Activated B cell treated with CpG ODN at 0.5 μM for 24 hours (primary cell): ENCODE data around the gene RPS6KA5. TPM values are rescaled to one million over a fixed set of nuclear protein-coding genes. Genes with fewer than 3 reads are reported as not detected.

Source experiments
- ATAC-seq: fragments of 200-7000 bp; cut with Tn5 transposase; one replicate; pipeline ENCODE4 v1.10.0; 2021; ENCODE audit warnings: low read depth, mild to moderate bottlenecking, moderate library complexity
- CTCF ChIA-PET: fragments of 350-600 bp; sonication (Branson Sonifier 250); formaldehyde crosslinking; loops from one replicate; lab custom pipeline; 2021; ENCODE audit warnings: antibody characterized with exemption; lab: Charles Lee
- POLR2A ChIA-PET: fragments of 350-600 bp; sonication (Branson Sonifier 250); formaldehyde crosslinking; loops from one replicate; lab custom pipeline; 2021; ENCODE audit warnings: antibody characterized with exemption; lab: Charles Lee
- DNase-seq: peaks from one replicate; pipeline ENCODE4 v3.0.0; 2022
- H3K27ac Mint-ChIP-seq: one replicate; pipeline ENCODE4 v1.8.0; 2020; ENCODE audit warnings: mixed read lengths
- H3K27me3 Mint-ChIP-seq: one replicate; pipeline ENCODE4 v1.8.0; 2021; ENCODE audit warnings: mixed read lengths
- H3K36me3 Mint-ChIP-seq: one replicate; pipeline ENCODE4 v1.8.0; 2021; ENCODE audit warnings: low read depth, mixed read lengths
- H3K4me1 Mint-ChIP-seq: one replicate; pipeline ENCODE4 v1.8.0; 2021; ENCODE audit warnings: mixed read lengths
- H3K4me3 Mint-ChIP-seq: one replicate; pipeline ENCODE4 v1.8.0; 2020; ENCODE audit warnings: mild to moderate bottlenecking, mixed read lengths
- H3K9me3 Mint-ChIP-seq: one replicate; pipeline ENCODE4 v1.8.0; 2020; ENCODE audit warnings: mixed read lengths
- CTCF ChIP-seq: fragments of 200-600 bp; IDR thresholded peaks from one replicate; pipeline ENCODE4 v1.8.0; 2022; ENCODE audit warnings: antibody characterized with exemption, mild to moderate bottlenecking
- intact Hi-C: fragments of 100-400 bp; cut with micrococcal nuclease; formaldehyde crosslinking; loops from one replicate; pipeline ENCODE4 v1.15.1; 2024
- total RNA-seq: library from RNA; stranded (reverse); gene quantifications from 2 replicates; pipeline ENCODE4 v1.2.3, GENCODE V29; 2022

RPS6KA5 gene
- total RNA-seq, 1 donor from 2014 or later = 16.3 TPM

DNA sequence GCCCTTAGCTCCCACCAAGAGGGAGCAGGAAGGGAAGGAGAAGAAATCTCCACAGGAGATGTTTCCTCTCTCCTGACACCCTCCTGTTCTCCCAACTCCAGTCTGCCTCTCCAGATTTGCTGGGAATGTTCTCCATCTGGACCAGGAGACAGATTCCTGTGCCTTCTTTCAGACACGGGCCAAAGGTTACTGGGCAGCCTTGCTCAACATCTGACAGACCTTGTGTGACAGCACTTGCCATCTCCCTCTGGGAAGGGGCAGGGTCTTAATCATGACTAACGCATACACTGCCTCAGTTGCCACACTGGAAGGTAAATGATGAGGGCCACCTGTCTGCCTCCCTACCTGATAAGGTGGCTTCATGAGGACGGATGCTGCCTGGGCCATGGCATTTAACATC lies 241.7 kb downstream of the RPS6KA5 start:
- H3K4me1 Mint-ChIP-seq = no peaks in the 10 kb centered on the region
- TF ChIP-seq CTCF = no peak
- CTCF ChIA-PET = no interaction called here
- H3K27ac Mint-ChIP-seq = no peak overlapping the region
- intact Hi-C loops = no loop called here
- DNase-seq (no peak), ATAC-seq (no peak)
- no peaks in the 10 kb centered on the region for H3K36me3 Mint-ChIP-seq
- POLR2A ChIA-PET = no interaction called here
- H3K9me3 Mint-ChIP-seq = peaks cover 7% of the 10 kb centered on the region
- H3K27me3 Mint-ChIP-seq = peaks cover 11% of the 10 kb centered on the region
- H3K4me3 Mint-ChIP-seq = no peak overlapping the region

- H3K27me3 Mint-ChIP-seq = peaks cover 11% of the 10 kb centered on the region
- H3K4me1 Mint-ChIP-seq = no peaks in the 10 kb centered on the region
- no peak for ATAC-seq
- intact Hi-C loops = loop anchor here (1.0 kb wide), 1 partner anchor 418 kb away; no protein-coding TSS in a partner anchor
- H3K9me3 Mint-ChIP-seq = no peaks in the 10 kb centered on the region
- no peak for DNase-seq
- H3K4me3 Mint-ChIP-seq = peak overlapping the region; percentile 42
- H3K27ac Mint-ChIP-seq = no peak overlapping the region
- POLR2A ChIA-PET = no interaction called here
- no peak for TF ChIP-seq CTCF
- H3K36me3 Mint-ChIP-seq = no peaks in the 10 kb centered on the region
- CTCF ChIA-PET = interaction anchor here (1.2 to 1.6 kb wide), 2 partner anchors 58 to 119 kb away, joined by 5 read pairs; no protein-coding TSS in a partner anchor
Measured at GRCh38 chr14:90816681-90817436, 243.6 kb downstream of the RPS6KA5 start.

DNA sequence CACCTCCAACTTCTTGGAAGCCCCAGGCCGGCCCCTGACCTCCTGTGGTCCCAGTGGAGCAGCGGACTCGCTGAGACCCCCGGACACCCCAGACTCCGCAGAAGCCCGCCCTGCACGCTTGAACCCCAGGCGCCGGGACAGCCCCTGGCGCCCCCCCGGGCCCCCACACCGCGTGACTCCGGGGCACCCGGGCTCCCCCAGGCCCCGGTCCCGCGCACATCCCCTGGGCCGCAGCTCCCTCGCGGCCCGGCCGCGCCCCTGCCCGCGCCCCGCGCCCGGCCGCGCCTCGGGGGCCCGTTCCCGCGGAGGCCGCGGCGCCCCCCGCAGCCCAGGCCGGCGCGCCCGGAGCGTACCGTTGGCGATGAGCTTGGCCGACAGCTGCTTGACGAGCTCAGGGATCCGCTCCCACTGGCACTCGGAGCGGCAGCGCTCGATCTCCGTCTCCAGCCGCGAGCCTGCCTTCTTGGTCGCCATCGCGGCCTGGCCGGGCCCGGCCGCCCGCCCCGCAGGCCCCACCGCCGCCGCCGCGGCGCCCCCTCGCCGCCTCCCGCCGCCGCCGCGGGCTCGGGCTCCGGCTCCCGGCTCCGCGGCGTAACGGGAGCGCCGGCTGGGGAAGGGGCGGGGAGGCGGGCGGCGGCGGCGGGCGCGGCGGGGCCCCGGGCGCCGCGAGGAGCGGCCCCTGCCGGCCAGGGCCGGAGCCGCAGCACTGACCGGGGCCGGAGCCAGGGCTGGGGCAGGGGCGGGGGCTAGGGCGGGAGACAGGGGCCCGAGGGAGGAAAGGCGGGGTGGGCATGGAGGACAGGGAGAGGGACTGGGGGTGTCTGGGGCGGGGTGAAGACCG lies 244.4 kb downstream of the RPS6KA5 start, which contains the start of gene TTC7B:
TTC7B (minus strand) TSS at position 609 of the 841 bp plus-strand sequence; CDS start at position 474, 135 bp downstream.
- DNase-seq = peak; percentile 50
- Mint-ChIP-seq H3K4me3 (peak within 1 kb of the TSS; percentile 69), H3K27me3 (peaks cover 11% of the 10 kb centered on the region), H3K36me3 (no peaks in the 10 kb centered on the region), H3K4me1 (no peaks in the 10 kb centered on the region), H3K27ac (peak within 1 kb of the TSS; percentile 19), H3K9me3 (no peaks in the 10 kb centered on the region)
- intact Hi-C loops = loop anchor here (1.0 to 2.0 kb wide), 2 partner anchors 57 to 417 kb away; no protein-coding TSS in a partner anchor
- ChIA-PET POLR2A (no interaction called here), CTCF (interaction anchor here (0.8 to 1.6 kb wide), 2 partner anchors 11 to 118 kb away, joined by 4 to 5 read pairs; no protein-coding TSS in a partner anchor)
- no peak for TF ChIP-seq CTCF
- peak; percentile 93 for ATAC-seq

DNA sequence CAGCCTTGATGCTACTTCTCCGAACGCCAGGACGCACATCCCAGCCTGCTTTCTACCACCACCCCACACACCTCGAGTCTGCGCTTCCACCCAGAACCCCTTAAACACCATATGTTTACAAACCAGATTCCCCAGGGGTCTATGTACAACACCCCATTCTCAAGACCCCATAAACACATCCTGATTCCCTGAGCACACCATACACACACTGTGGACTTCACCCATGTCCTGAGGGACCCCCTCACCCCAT lies 244.9 kb downstream of the RPS6KA5 start:
- Mint-ChIP-seq H3K4me3 (peak overlapping the region; percentile 69), H3K27ac (peak overlapping the region; percentile 19), H3K9me3 (no peaks in the 10 kb centered on the region), H3K4me1 (no peaks in the 10 kb centered on the region), H3K36me3 (no peaks in the 10 kb centered on the region), H3K27me3 (peaks cover 11% of the 10 kb centered on the region)
- DNase-seq = no peak
- POLR2A ChIA-PET = no interaction called here
- CTCF ChIA-PET = interaction anchor here (0.8 kb wide), 1 partner anchor 12 kb away, joined by 4 read pairs; no protein-coding TSS in a partner anchor
- intact Hi-C loops = loop anchor here (2.0 kb wide), 1 partner anchor 57 kb away; no protein-coding TSS in a partner anchor
- no peak for TF ChIP-seq CTCF
- ATAC-seq = no peak
